HCT116 (cell line): ENCODE results near the gene OTULIN. TPM values are rescaled to one million over a fixed set of nuclear protein-coding genes. Genes with fewer than 3 reads are reported as not detected.

Experiments used
- ATAC-seq: fragments of 200-7000 bp; cut with Tn5 transposase; 2 replicates; pipeline ENCODE4 v1.9.1; 2020; ENCODE audit warnings: mild to moderate bottlenecking, moderate library complexity
- BruUV-seq: library from RNA; stranded (reverse); fragments of 400-500 nt; replicated peaks from 2 replicates; lab custom pipeline; 2021; lab: Mats Ljungman, UMichigan
- CTCF ChIA-PET: fragments of 300-600 bp; sonication (Branson Sonifier 250); formaldehyde crosslinking; loops from one replicate; lab custom pipeline; 2021; ENCODE audit warnings: antibody characterized with exemption; lab: Charles Lee
- POLR2A ChIA-PET: fragments of 300-600, 350-600 bp; sonication (Branson Sonifier 250); formaldehyde crosslinking; loops from one replicate; lab custom pipeline; 2021; ENCODE audit warnings: antibody characterized with exemption; lab: Charles Lee
- RAD21 ChIA-PET, 2 experiments: fragments of 300-600 bp; sonication (Branson Sonifier 250); formaldehyde crosslinking; loops; one replicate each; lab custom pipeline; 2023; ENCODE audit warnings: low total read pairs in 2 of 2; ENCODE audit not compliant: uncharacterized antibody in 2 of 2, unreplicated experiment in 2 of 2, low non-redundant PET in 1 of 2; lab: Charles Lee
- DNase-seq: peaks from one replicate; pipeline ENCODE4 v3.0.0-alpha.2; 2010; ENCODE audit warnings: low read depth, low spot score
- H2AFZ ChIP-seq: fragments of 200-600 bp; shearing (Covaris generic), sonication (generic); 2 replicates; pipeline ENCODE4 v1.6.1; 2017; ENCODE audit warnings: low read depth, mixed run types, mixed read lengths, antibody characterized with exemption, low read length; ENCODE audit not compliant: poor library complexity, severe bottlenecking
- H3K27ac ChIP-seq: 2 replicates; pipeline ENCODE4 v1.5.1; 2012; ENCODE audit warnings: low read depth, low read length
- H3K27me3 ChIP-seq: fragments of 200-600 bp; sonication (generic); 2 replicates; pipeline ENCODE4 v1.6.1; 2016; ENCODE audit warnings: mixed run types, low read length, mixed read lengths; ENCODE audit not compliant: insufficient read depth
- H3K36me3 ChIP-seq, 2 experiments: fragments of 200-500 bp in 1 of 2; fragments of 200-600 bp in 1 of 2; sonication (Bioruptor generic) in 1 of 2; sonication (generic) in 1 of 2; 2 replicates each; pipeline versions ENCODE4 v1.5.1 to v1.6.1; 2014 to 2016; ENCODE audit warnings: low read length in 2 of 2, inconsistent platforms in 1 of 2, mixed read lengths in 1 of 2, mixed run types in 1 of 2; ENCODE audit not compliant: insufficient read depth in 2 of 2, control insufficient read depth in 1 of 2
- H3K4me1 ChIP-seq, 2 experiments: fragments of 200-600 bp in 1 of 2; sonication (generic) in 1 of 2; 2 replicates each; pipeline versions ENCODE4 v1.5.1 to v1.6.1; 2012 to 2017; ENCODE audit warnings: low read length in 2 of 2, inconsistent platforms in 1 of 2, mild to moderate bottlenecking in 1 of 2, mixed read lengths in 1 of 2, mixed run types in 1 of 2, moderate library complexity in 1 of 2; ENCODE audit not compliant: insufficient read depth in 2 of 2, control insufficient read depth in 1 of 2
- H3K4me2 ChIP-seq: fragments of 200-600 bp; sonication (generic); 2 replicates; pipeline ENCODE4 v1.6.1; 2017; ENCODE audit warnings: mixed run types, low read length, mixed read lengths
- H3K4me3 ChIP-seq, 2 experiments: fragments of 200-600 bp in 1 of 2; sonication (generic) in 1 of 2; replicated peaks in 1 of 2; 2 replicates each; pipeline ENCODE4 v1.5.1; 2011 to 2016; ENCODE audit warnings: low read length in 2 of 2, control low read depth in 1 of 2, low read depth in 1 of 2, mild to moderate bottlenecking in 1 of 2, mixed read lengths in 1 of 2, mixed run types in 1 of 2
- H3K79me2 ChIP-seq: fragments of 200-600 bp; sonication (generic); 2 replicates; pipeline ENCODE4 v1.6.1; 2017; ENCODE audit warnings: mild to moderate bottlenecking, mixed run types, low read length, moderate library complexity, mixed read lengths; ENCODE audit not compliant: insufficient read depth
- H3K9ac ChIP-seq: fragments of 200-600 bp; sonication (generic); 2 replicates; pipeline ENCODE4 v1.6.1; 2016; ENCODE audit warnings: low read length, mixed read lengths
- H3K9me2 ChIP-seq: fragments of 200-600 bp; sonication (generic), shearing (Covaris generic); 2 replicates; pipeline ENCODE4 v1.6.1; 2017; ENCODE audit warnings: mixed run types, mild to moderate bottlenecking, moderate library complexity; ENCODE audit not compliant: insufficient read depth
- H3K9me3 ChIP-seq, 2 experiments: fragments of 200-500 bp in 1 of 2; fragments of 200-600 bp in 1 of 2; sonication (Bioruptor generic) in 1 of 2; sonication (generic) in 1 of 2; 2 replicates each; pipeline ENCODE4 v1.6.1; 2014 to 2017; ENCODE audit warnings: low read length in 2 of 2, mixed read lengths in 2 of 2, inconsistent platforms in 1 of 2, low read depth in 1 of 2, mild to moderate bottlenecking in 1 of 2, mixed run types in 1 of 2, moderate library complexity in 1 of 2; ENCODE audit not compliant: control insufficient read depth in 1 of 2, insufficient read depth in 1 of 2
- H4K20me1 ChIP-seq: fragments of 200-600 bp; sonication (generic), shearing (Covaris generic); 2 replicates; pipeline ENCODE4 v1.6.1; 2017; ENCODE audit warnings: mixed run types, mild to moderate bottlenecking, moderate library complexity; ENCODE audit not compliant: insufficient read depth
- CEBPB ChIP-seq: IDR thresholded peaks from 2 replicates; pipeline ENCODE4 v1.6.1; 2012; ENCODE audit warnings: low read depth
- EGR1 ChIP-seq: IDR thresholded peaks from 2 replicates; pipeline ENCODE4 v1.6.1; 2012; ENCODE audit warnings: low read depth
- ELF1 ChIP-seq: IDR thresholded peaks from 2 replicates; pipeline ENCODE4 v1.6.1; 2012; ENCODE audit warnings: low read depth, borderline replicate concordance
- EZH2 ChIP-seq: fragments of 200-600 bp; sonication (generic); IDR thresholded peaks from 2 replicates; pipeline ENCODE4 v1.6.1; 2017; ENCODE audit warnings: antibody characterized with exemption, mixed run types
- EZH2phosphoT487 ChIP-seq: fragments of 200-600 bp; IDR thresholded peaks from 2 replicates; pipeline ENCODE4 v1.6.1; 2018; ENCODE audit warnings: antibody characterized with exemption, borderline replicate concordance
- FOSL1 ChIP-seq: IDR thresholded peaks from 2 replicates; pipeline ENCODE4 v1.6.1; 2012; ENCODE audit warnings: low read depth
- JUND ChIP-seq: IDR thresholded peaks from 2 replicates; pipeline ENCODE4 v1.6.1; 2012
- MAX ChIP-seq: IDR thresholded peaks from 2 replicates; pipeline ENCODE4 v1.6.1; 2012
- POLR2AphosphoS5 ChIP-seq: IDR thresholded peaks from 2 replicates; pipeline ENCODE4 v1.6.1; 2011; ENCODE audit warnings: mild to moderate bottlenecking, low read depth, low read length, moderate library complexity
- RAD21 ChIP-seq: IDR thresholded peaks from 2 replicates; pipeline ENCODE4 v1.6.1; 2012; ENCODE audit warnings: low read depth, mild to moderate bottlenecking
- REST ChIP-seq: IDR thresholded peaks from 2 replicates; pipeline ENCODE4 v1.6.1; 2012; ENCODE audit warnings: low read depth
- SIN3A ChIP-seq: IDR thresholded peaks from 2 replicates; pipeline ENCODE4 v1.6.1; 2012; ENCODE audit warnings: low read depth
- SP1 ChIP-seq: IDR thresholded peaks from 2 replicates; pipeline ENCODE4 v1.6.1; 2012; ENCODE audit warnings: low read depth
- TCF7L2 ChIP-seq: IDR thresholded peaks from 2 replicates; pipeline ENCODE4 v1.7.0; 2011; ENCODE audit warnings: borderline replicate concordance, inconsistent platforms; ENCODE audit not compliant: insufficient read depth, insufficient read length; ENCODE audit errors: extremely low read depth
- ZBTB33 ChIP-seq: IDR thresholded peaks from 2 replicates; pipeline ENCODE4 v1.6.1; 2011; ENCODE audit warnings: mild to moderate bottlenecking, low read length, moderate library complexity; ENCODE audit not compliant: insufficient replicate concordance; ENCODE audit errors: extremely low read depth
- ZFX ChIP-seq: fragments of 450-650 bp; IDR thresholded peaks from 2 replicates; pipeline ENCODE4 v1.6.1; 2017
- intact Hi-C: fragments of 100-400 bp; cut with micrococcal nuclease; formaldehyde crosslinking; loops from 2 replicates; pipeline ENCODE4 v1.10.0; 2022
- total RNA-seq: library from RNA; stranded (reverse); gene quantifications from one replicate; pipeline ENCODE4 v1.2.1, GENCODE V29; 2021; ENCODE audit not compliant: unreplicated experiment

Gene OTULIN
- total RNA-seq, 1 experiment from 2014 or later: 25.7 TPM

GRCh38 chr5:14627270-14627669, 37.2 kb upstream of the OTULIN start:
- no peak overlapping the region for H3K9ac ChIP-seq
- no peak overlapping the region for H3K4me2 ChIP-seq
- H3K9me3 ChIP-seq: no peaks in the 10 kb centered on the region
- no TSS peak for BruUV-seq
- intact Hi-C loops: no loop called here
- RAD21 ChIA-PET: no interaction called here
- no peak overlapping the region for H3K4me3 ChIP-seq
- H3K36me3 ChIP-seq: no peaks in the 10 kb centered on the region
- H3K4me1 ChIP-seq: no peaks in the 10 kb centered on the region
- no peak for DNase-seq
- H4K20me1 ChIP-seq: no peaks in the 10 kb centered on the region
- H3K79me2 ChIP-seq: no peaks in the 10 kb centered on the region
- no peak overlapping the region for H2AFZ ChIP-seq
- H3K9me2 ChIP-seq: no peaks in the 10 kb centered on the region
- CTCF ChIA-PET: no interaction called here
- H3K27ac ChIP-seq: no peak overlapping the region
- ATAC-seq: no peak
- no peaks in the 10 kb centered on the region; the same call in 1 of the 2 replicates for H3K27me3 ChIP-seq
- POLR2A ChIA-PET: no interaction called here
- TF ChIP-seq ELF1 (no peak), RAD21 (no peak), POLR2AphosphoS5 (no peak), SIN3A (no peak), SP1 (no peak), ZFX (no peak), REST (no peak), EZH2 (no peak), JUND (no peak), ZBTB33 (no peak), TCF7L2 (no peak), MAX (no peak), FOSL1 (no peak), EGR1 (no peak), CEBPB (no peak), EZH2phosphoT487 (no peak)
